H1 (cell line): ENCODE measurements around the gene TOB2.

Source experiments
- EZH2 ChIP-seq: fragments of 200-600 bp; sonication (generic); IDR thresholded peaks from 2 replicates; pipeline ENCODE4 v1.7.1; 2012; ENCODE audit warnings: low read depth, mild to moderate bottlenecking, moderate library complexity, low read length, inconsistent platforms; ENCODE audit not compliant: severe bottlenecking
- POU5F1 ChIP-seq: IDR thresholded peaks from 2 replicates; pipeline ENCODE4 v1.6.1; 2011; ENCODE audit warnings: low read depth, mild to moderate bottlenecking, low read length, moderate library complexity
- RAD21 ChIP-seq, 2 experiments: IDR thresholded peaks in 1 of 2; conservative IDR thresholded peaks in 1 of 2; 2 replicates each; pipeline ENCODE4 v1.6.1; 2011; ENCODE audit warnings: low read depth in 2 of 2, low read length in 2 of 2, improper control_type of control experiment in 1 of 2, inconsistent platforms in 1 of 2, mild to moderate bottlenecking in 1 of 2, moderate library complexity in 1 of 2

DNA sequence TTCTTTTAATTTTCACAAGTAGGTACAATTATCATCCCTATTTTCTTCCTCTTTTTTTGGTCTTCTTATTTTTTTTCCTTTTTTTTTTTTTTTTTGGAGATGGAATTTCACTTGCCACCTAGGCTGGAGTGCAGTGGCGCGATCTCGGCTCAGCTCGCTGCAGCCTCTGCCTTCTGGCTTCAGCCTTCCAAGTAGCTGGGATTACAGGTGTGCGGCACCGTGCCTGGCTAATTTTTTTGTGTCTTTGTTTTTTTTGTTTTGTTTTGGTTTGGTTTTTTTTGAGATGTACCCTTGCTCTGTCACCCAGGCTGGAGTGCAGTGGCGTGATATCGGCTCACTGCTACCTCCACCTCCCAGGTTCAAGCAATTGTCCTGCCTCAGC, 16.7 kb downstream of the TOB2 start:
- TF ChIP-seq EZH2 (no peak), RAD21 (IDR thresholded peaks at IDR 0.05 in 1 of 2, conservative IDR thresholded peaks at IDR 0.05 in 1 of 2; ENCODE audit: low read depth in 2 of 2, low read length in 2 of 2) (no peak), POU5F1 (no peak)
